SU-DHL-6 (cell line): ENCODE measurements around the gene ZSWIM4.
A peak's percentile ranks its signal among the peaks of the same experiment; 100 is the strongest.

ENCODE experiments used
- CTCF ChIP-seq: fragments of 200-600 bp; sonication (generic); IDR thresholded peaks from one replicate; pipeline ENCODE4 v1.5.1; 2017; ENCODE audit warnings: antibody characterized with exemption, mild to moderate bottlenecking, low read length, moderate library complexity; ENCODE audit not compliant: insufficient read depth, poor library complexity, severe bottlenecking
- EZH2phosphoT487 ChIP-seq: fragments of 200-600 bp; sonication (generic), shearing (Covaris generic); conservative IDR thresholded peaks from 2 replicates; pipeline ENCODE4 v1.6.1; 2018; ENCODE audit warnings: mild to moderate bottlenecking, antibody characterized with exemption, low read length, moderate library complexity, mixed read lengths

- TF ChIP-seq EZH2phosphoT487 (no peak), CTCF (peak; percentile 96)
These were observed 85.1 kb downstream of the ZSWIM4 start for GRCh38 chr19:13880059-13881043.
